Fibroblast of the aortic adventitia (primary cell): ENCODE data around the gene TRIM9. TPM values are rescaled to one million over a fixed set of nuclear protein-coding genes. Genes with fewer than 3 reads are reported as not detected.

ENCODE experiments used
- DNase-seq: peaks from one replicate; pipeline ENCODE4 v3.0.0-alpha.2; 2010; ENCODE audit warnings: low read depth
- H3K4me3 ChIP-seq: 2 replicates; pipeline ENCODE4 v1.5.1; 2011; ENCODE audit warnings: low read depth, mild to moderate bottlenecking, control low read depth, low read length, moderate library complexity
- total RNA-seq: library from RNA; depleted of rRNA; stranded (reverse); fragments of >200 nt; gene quantifications from 2 replicates; pipeline ENCODE4 v1.2.3, GENCODE V29; 2012; ENCODE audit warnings: low replicate concordance
- TF ChIP-seq, protein P1 (sequence below): IDR thresholded peaks from 2 replicates; pipeline ENCODE4 v1.5.1; 2011; ENCODE audit warnings: mild to moderate bottlenecking, low read length, control low read depth, inconsistent platforms; ENCODE audit not compliant: insufficient read depth

TRIM9 gene
- total RNA-seq, 1 donor: 1.6 TPM

GRCh38 chr14:51109651-51110050 is 14.7 kb upstream of the TRIM9 start:
- TF ChIP-seq, protein P1, sequence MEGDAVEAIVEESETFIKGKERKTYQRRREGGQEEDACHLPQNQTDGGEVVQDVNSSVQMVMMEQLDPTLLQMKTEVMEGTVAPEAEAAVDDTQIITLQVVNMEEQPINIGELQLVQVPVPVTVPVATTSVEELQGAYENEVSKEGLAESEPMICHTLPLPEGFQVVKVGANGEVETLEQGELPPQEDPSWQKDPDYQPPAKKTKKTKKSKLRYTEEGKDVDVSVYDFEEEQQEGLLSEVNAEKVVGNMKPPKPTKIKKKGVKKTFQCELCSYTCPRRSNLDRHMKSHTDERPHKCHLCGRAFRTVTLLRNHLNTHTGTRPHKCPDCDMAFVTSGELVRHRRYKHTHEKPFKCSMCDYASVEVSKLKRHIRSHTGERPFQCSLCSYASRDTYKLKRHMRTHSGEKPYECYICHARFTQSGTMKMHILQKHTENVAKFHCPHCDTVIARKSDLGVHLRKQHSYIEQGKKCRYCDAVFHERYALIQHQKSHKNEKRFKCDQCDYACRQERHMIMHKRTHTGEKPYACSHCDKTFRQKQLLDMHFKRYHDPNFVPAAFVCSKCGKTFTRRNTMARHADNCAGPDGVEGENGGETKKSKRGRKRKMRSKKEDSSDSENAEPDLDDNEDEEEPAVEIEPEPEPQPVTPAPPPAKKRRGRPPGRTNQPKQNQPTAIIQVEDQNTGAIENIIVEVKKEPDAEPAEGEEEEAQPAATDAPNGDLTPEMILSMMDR: no peak
- H3K4me3 ChIP-seq: no peak overlapping the region
- DNase-seq: no peak

DNA sequence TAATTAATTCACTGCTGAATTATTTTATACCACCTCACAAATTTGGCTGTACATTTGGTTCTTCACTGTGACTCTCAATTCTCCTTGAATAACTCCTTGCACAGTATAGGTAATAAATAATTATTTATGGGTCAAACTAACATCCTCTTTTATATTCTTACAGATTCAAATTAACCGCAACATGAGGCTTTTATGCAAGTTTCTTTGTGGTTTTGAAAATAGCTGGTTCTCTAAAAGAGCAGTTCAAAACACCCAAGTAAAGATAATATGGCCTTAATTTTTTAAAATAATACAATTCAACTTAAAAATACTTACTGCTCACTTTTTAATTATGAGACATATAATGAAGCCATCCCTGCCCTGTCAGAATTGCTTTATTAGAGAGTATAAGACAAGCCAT is 12.9 kb upstream of the TRIM9 start:
- TF ChIP-seq, protein P1: no peak
- H3K4me3 ChIP-seq: no peak overlapping the region
- DNase-seq: no peak

DNA sequence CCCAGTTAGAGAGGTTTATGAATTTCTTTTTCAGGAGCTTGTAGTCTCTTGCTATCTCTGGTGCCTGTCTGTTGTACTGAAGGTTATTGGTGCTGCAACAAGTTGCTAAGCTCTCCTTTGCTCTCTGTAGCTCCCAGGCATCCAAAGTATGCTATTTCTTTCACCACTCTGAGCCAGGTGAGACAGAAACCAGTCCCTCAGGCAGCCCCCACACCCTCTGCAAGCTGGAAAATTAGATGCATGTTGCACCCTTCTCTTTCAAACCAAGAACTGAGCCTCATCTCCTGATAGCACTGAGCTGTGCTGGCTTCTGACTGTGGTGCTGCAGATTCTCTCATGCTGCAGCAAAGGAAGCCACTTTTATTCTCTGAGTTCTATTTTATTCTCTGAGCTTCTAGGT is 9.6 kb upstream of the TRIM9 start:
- no peak overlapping the region for H3K4me3 ChIP-seq
- TF ChIP-seq, protein P1: no peak
- no peak for DNase-seq

GRCh38 chr14:51097287-51097686 is 2.4 kb upstream of the TRIM9 start:
- DNase-seq: no peak

GRCh38 chr14:51096870-51097269 is 2.0 kb upstream of the TRIM9 start:
- TF ChIP-seq, protein P1: no peak
- DNase-seq: no peak
- H3K4me3 ChIP-seq: no peak overlapping the region

More at GRCh38 chr14:51097287-51097686, 2.4 kb upstream of the TRIM9 start:
- no peak overlapping the region for H3K4me3 ChIP-seq
- TF ChIP-seq, protein P1: no peak

DNA sequence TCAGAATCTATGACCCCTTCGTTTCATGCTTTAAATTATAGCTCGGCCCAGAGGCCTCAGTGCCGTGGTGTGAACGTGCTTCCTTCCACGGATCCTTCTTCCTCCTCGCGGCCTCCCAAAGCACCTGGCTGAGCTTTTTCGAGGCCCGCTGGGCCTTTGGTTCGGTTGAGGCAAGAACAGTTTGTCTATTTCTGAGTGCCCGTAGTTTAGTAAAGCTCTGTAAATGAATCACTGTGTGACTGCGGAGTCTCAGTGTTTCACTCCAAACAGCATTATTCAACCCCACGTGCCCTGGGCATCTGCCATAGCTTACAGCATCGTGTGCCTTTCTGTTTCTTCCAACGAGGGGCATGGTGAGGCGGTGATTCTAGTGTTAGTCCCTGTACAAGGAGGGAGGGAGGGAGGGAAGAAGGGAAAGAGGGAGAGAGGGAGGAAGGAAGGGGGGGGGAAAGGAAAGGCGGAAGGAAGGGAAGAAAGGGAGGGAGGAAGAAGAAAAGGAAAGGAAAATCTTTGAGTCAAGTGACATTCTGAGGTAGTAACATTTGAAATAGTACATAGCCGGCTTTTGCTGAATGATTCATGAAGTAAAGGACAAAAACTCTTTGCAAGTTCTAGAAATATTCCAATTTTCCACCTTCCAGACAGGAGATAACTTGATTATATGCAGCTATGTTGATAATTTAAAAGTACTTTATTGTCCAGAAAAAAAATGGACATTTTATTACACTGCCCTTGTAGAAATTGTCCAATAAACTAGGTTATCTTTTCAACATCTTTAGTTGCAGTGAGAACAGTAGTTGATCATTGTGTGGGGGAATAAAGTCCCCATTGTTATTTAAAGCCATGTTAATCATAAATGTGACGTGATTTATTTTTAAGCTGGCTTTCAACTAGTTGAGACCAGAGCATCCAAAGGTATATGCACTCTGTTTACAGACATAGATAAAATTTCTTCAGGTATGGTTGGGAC is 1.2 kb upstream of the TRIM9 start:
- peak; percentile 39 for DNase-seq
- peak overlapping the region; percentile 65 for H3K4me3 ChIP-seq
- TF ChIP-seq, protein P1: no peak
